NCI-H446 (cell line): ENCODE results near the gene FAM3B.
"Not testable (repeated sequence)": the region's sequence is repeated elsewhere in the genome, so short reads cannot be mapped to it uniquely, and the experiment has no call there.

Experiments used
- DNase-seq, 2 experiments: peaks; one replicate each; lab custom pipeline; 2025; lab: John Stamatoyannopoulos, UW

FAM3B gene

GRCh38 chr21:41350436-41351155 lies 34.0 kb downstream of the FAM3B start:
- no peak for DNase-seq

- no peak for DNase-seq
Measured at GRCh38 chr21:41357546-41357945, 40.9 kb downstream of the FAM3B start.

- no peak for DNase-seq
Measured at GRCh38 chr21:41358193-41359166, 41.9 kb downstream of the FAM3B start.

- DNase-seq, result no peak
Measured at GRCh38 chr21:41359286-41359685, 42.7 kb downstream of the FAM3B start.

- DNase-seq, result not testable (repeated sequence)
Measured at GRCh38 chr21:41359754-41360071, 43.1 kb downstream of the FAM3B start.

GRCh38 chr21:41360072-41360821 lies 43.6 kb downstream of the FAM3B start:
- no peak for DNase-seq

GRCh38 chr21:41361053-41361785 lies 44.6 kb downstream of the FAM3B start:
- DNase-seq, result no peak

- DNase-seq, result no peak
Measured at GRCh38 chr21:41361786-41362604, 45.4 kb downstream of the FAM3B start, which contains the start of gene MX2. TSS of gene MX2 (plus strand) at chr21:41362027. CDS start at chr21:41376907, 14,880 bp downstream.

- DNase-seq, result no peak
Measured at GRCh38 chr21:41362605-41363369, 46.2 kb downstream of the FAM3B start.

- no peak for DNase-seq
Measured at GRCh38 chr21:41363370-41364270, 47.0 kb downstream of the FAM3B start.

GRCh38 chr21:41364308-41364707 lies 47.7 kb downstream of the FAM3B start:
- DNase-seq, result no peak

GRCh38 chr21:41365377-41366107 lies 48.9 kb downstream of the FAM3B start:
- no peak for DNase-seq

GRCh38 chr21:41366522-41367151 lies 50.0 kb downstream of the FAM3B start:
- DNase-seq, result no peak

- no peak for DNase-seq
Measured at GRCh38 chr21:41367301-41367944, 50.8 kb downstream of the FAM3B start.

GRCh38 chr21:41367945-41368734 lies 51.5 kb downstream of the FAM3B start:
- DNase-seq, result no peak

GRCh38 chr21:41368735-41369104 lies 52.1 kb downstream of the FAM3B start:
- DNase-seq, result no peak
